A549 (cell line): ENCODE results near the gene IGF2R. TPM values are rescaled to one million over a fixed set of nuclear protein-coding genes. Genes with fewer than 3 reads are reported as not detected.

Experiments
- ATAC-seq, 2 experiments: fragments of 200-7000 bp in 1 of 2; fragments of >200 bp in 1 of 2; cut with Nextera tagmentation in 1 of 2; cut with Tn5 transposase in 1 of 2; 3 replicates each; pipeline versions ENCODE4 v1.8.0 to v1.9.1; 2018 to 2020; ENCODE audit warnings: mild to moderate bottlenecking in 1 of 2, moderate library complexity in 1 of 2
- CTCF ChIA-PET: fragments of 300-600 bp; sonication (Branson Sonifier 250); formaldehyde crosslinking; extraction: SDS; loops from one replicate; lab custom pipeline; 2021; ENCODE audit warnings: antibody characterized with exemption, inconsistent platforms; lab: Yijun Ruan, JAX
- POLR2A ChIA-PET: fragments of 350-600 bp; formaldehyde crosslinking; extraction: SDS; loops from one replicate; lab custom pipeline; 2021; ENCODE audit warnings: antibody characterized with exemption, inconsistent platforms; lab: Yijun Ruan, JAX
- DNase-seq, 2 experiments: peaks; one replicate each; pipeline versions ENCODE4 v3.0.0 to v3.0.0-alpha.2; 2011 to 2016; ENCODE audit warnings: low read depth in 1 of 2, low spot score in 1 of 2
- FAIRE-seq: peaks from 2 replicates; lab custom pipeline; 2011; peaks lifted over from hg19 to GRCh38; lab: Jason Lieb, UNC
- H3K27ac ChIP-seq, 2 experiments: fragments of >200 bp; sonication (Bioruptor Twin); formaldehyde crosslinking; 3 replicates each; pipeline ENCODE4 v1.5.1; 2016 to 2017
- H3K4me1 ChIP-seq: fragments of >200 bp; sonication (Bioruptor Twin); formaldehyde crosslinking; 3 replicates; pipeline ENCODE4 v1.6.1; 2016
- H3K4me2 ChIP-seq: fragments of >200 bp; sonication (Bioruptor Twin); formaldehyde crosslinking; 3 replicates; pipeline ENCODE4 v1.6.1; 2016
- H3K4me3 ChIP-seq: fragments of >200 bp; sonication (Bioruptor Twin); formaldehyde crosslinking; 3 replicates; pipeline ENCODE4 v1.5.1; 2016
- H3K9me3 ChIP-seq: fragments of >200 bp; sonication (Bioruptor Twin); formaldehyde crosslinking; 3 replicates; pipeline ENCODE4 v1.6.1; 2016
- BHLHE40 ChIP-seq: IDR thresholded peaks from 2 replicates; pipeline ENCODE4 v1.6.1; 2012; ENCODE audit warnings: low read depth, low read length, inconsistent platforms
- CBX8 ChIP-seq: fragments of 200-600 bp; sonication (generic); IDR thresholded peaks from 2 replicates; pipeline ENCODE4 v1.6.1; 2016
- CEBPB ChIP-seq, 2 experiments: fragments of >200 bp in 1 of 2; sonication (Bioruptor Twin) in 1 of 2; formaldehyde crosslinking in 1 of 2; IDR thresholded peaks; 2 replicates each; pipeline ENCODE4 v1.6.1; 2012 to 2016
- CHD2 ChIP-seq: fragments of 150-350 bp; IDR thresholded peaks from 2 replicates; pipeline ENCODE4 v1.6.1; 2014; ENCODE audit warnings: low read length; ENCODE audit not compliant: partially characterized antibody
- E2F6 ChIP-seq: IDR thresholded peaks from 2 replicates; pipeline ENCODE4 v1.6.1; 2012; ENCODE audit warnings: low read depth, borderline replicate concordance
- EHF ChIP-seq: fragments of 250-450 bp; sonication (Bioruptor Pico); IDR thresholded peaks from 2 replicates; pipeline ENCODE4 v1.5.0; 2020; ENCODE audit warnings: mild to moderate bottlenecking
- EP300 ChIP-seq, 2 experiments: fragments of >200 bp; sonication (Bioruptor Twin); formaldehyde crosslinking; IDR thresholded peaks; 2 replicates in 1 of 2; 3 replicates in 1 of 2; pipeline ENCODE4 v1.6.1; 2016 to 2017
- FOSB ChIP-seq: fragments of 250-450 bp; sonication (Bioruptor Pico); IDR thresholded peaks from 2 replicates; pipeline ENCODE4 v1.5.0; 2020; ENCODE audit warnings: mild to moderate bottlenecking, moderate library complexity
- FOSL2 ChIP-seq, 2 experiments: fragments of 450-650 bp in 1 of 2; fragments of >200 bp in 1 of 2; sonication (Bioruptor Twin) in 1 of 2; formaldehyde crosslinking; IDR thresholded peaks; 2 replicates each; pipeline versions ENCODE4 v1.5.0 to v1.6.1; 2016 to 2020; ENCODE audit warnings: mild to moderate bottlenecking in 1 of 2, moderate library complexity in 1 of 2
- HDAC2 ChIP-seq: fragments of 200-600 bp; sonication (generic); IDR thresholded peaks from 2 replicates; pipeline ENCODE4 v1.6.1; 2016
- HEYL ChIP-seq: fragments of 250-450 bp; sonication (Bioruptor Pico); IDR thresholded peaks from 2 replicates; pipeline ENCODE4 v1.8.0; 2021; ENCODE audit warnings: mild to moderate bottlenecking, moderate library complexity
- HOXA7 ChIP-seq: fragments of 250-450 bp; sonication (Bioruptor Pico); IDR thresholded peaks from 2 replicates; pipeline ENCODE4 v1.5.0; 2020; ENCODE audit warnings: mild to moderate bottlenecking, moderate library complexity
- HOXB5 ChIP-seq: fragments of 250-450 bp; sonication (Bioruptor Pico); IDR thresholded peaks from 2 replicates; pipeline ENCODE4 v1.5.0; 2020; ENCODE audit warnings: mild to moderate bottlenecking, moderate library complexity
- JUN ChIP-seq, 2 experiments: fragments of >200 bp; sonication (Bioruptor Twin); formaldehyde crosslinking; IDR thresholded peaks; 2 replicates in 1 of 2; 3 replicates in 1 of 2; pipeline ENCODE4 v1.6.1; 2016 to 2017
- JUNB ChIP-seq: fragments of >200 bp; sonication (Bioruptor Twin); formaldehyde crosslinking; IDR thresholded peaks from 2 replicates; pipeline ENCODE4 v1.6.1; 2016
- KDM1A ChIP-seq: fragments of 200-600 bp; sonication (generic); IDR thresholded peaks from 2 replicates; pipeline ENCODE4 v1.6.1; 2016; ENCODE audit warnings: low read depth, mild to moderate bottlenecking
- MAX ChIP-seq: IDR thresholded peaks from 2 replicates; pipeline ENCODE4 v1.6.1; 2012
- MAZ ChIP-seq: fragments of 150-350 bp; IDR thresholded peaks from 2 replicates; pipeline ENCODE4 v1.6.1; 2014; ENCODE audit warnings: antibody characterized with exemption, low read depth, low read length, borderline replicate concordance
- MYC ChIP-seq: IDR thresholded peaks from 2 replicates; pipeline ENCODE4 v1.6.1; 2012; ENCODE audit warnings: mild to moderate bottlenecking, inconsistent platforms, low read length, improper control_type of control experiment, borderline replicate concordance
- NR3C1 ChIP-seq: fragments of >200 bp; sonication (Bioruptor Twin); formaldehyde crosslinking; IDR thresholded peaks from 3 replicates; pipeline ENCODE4 v1.6.1; 2017
- POLR2A ChIP-seq: IDR thresholded peaks from 2 replicates; pipeline ENCODE4 v1.6.1; 2012; ENCODE audit warnings: mild to moderate bottlenecking, low read length
- RARB ChIP-seq: fragments of 250-450 bp; sonication (Bioruptor Pico); IDR thresholded peaks from 2 replicates; pipeline ENCODE4 v1.8.0; 2021; ENCODE audit warnings: mild to moderate bottlenecking, moderate library complexity
- RCOR1 ChIP-seq: fragments of 150-350 bp; IDR thresholded peaks from 2 replicates; pipeline ENCODE4 v1.6.1; 2014; ENCODE audit warnings: antibody characterized with exemption, low read length, low read depth
- REST ChIP-seq: fragments of 200-600 bp; sonication (generic); IDR thresholded peaks from 2 replicates; pipeline ENCODE4 v1.6.1; 2016; ENCODE audit warnings: antibody characterized with exemption, mild to moderate bottlenecking, moderate library complexity
- RFX5 ChIP-seq: fragments of 450-650 bp; IDR thresholded peaks from 2 replicates; pipeline ENCODE4 v1.7.1; 2014; ENCODE audit warnings: antibody characterized with exemption, mild to moderate bottlenecking, moderate library complexity
- SREBF2 ChIP-seq: fragments of 450-650 bp; IDR thresholded peaks from 2 replicates; pipeline ENCODE4 v1.6.1; 2014; ENCODE audit warnings: mild to moderate bottlenecking, moderate library complexity
- TP53 ChIP-seq: fragments of 250-450 bp; sonication (Bioruptor Pico); IDR thresholded peaks from 2 replicates; pipeline ENCODE4 v1.5.0; 2021; ENCODE audit warnings: mild to moderate bottlenecking, moderate library complexity
- ZC3H11A ChIP-seq: fragments of 450-650 bp; IDR thresholded peaks from 2 replicates; pipeline ENCODE4 v1.6.1; 2014; ENCODE audit warnings: antibody characterized with exemption, mild to moderate bottlenecking
- ZFP36 ChIP-seq: fragments of 450-650 bp; IDR thresholded peaks from 2 replicates; pipeline ENCODE4 v1.6.1; 2014; ENCODE audit warnings: borderline replicate concordance; ENCODE audit not compliant: partially characterized antibody
- ZNF302 ChIP-seq: fragments of 250-450 bp; sonication (Bioruptor Pico); IDR thresholded peaks from 2 replicates; pipeline ENCODE4 v1.9.0; 2021; ENCODE audit warnings: inconsistent platforms, mild to moderate bottlenecking, moderate library complexity
- ZSCAN20 ChIP-seq: fragments of 250-450 bp; sonication (Bioruptor Pico); IDR thresholded peaks from 2 replicates; pipeline ENCODE4 v1.8.0; 2022; ENCODE audit warnings: mild to moderate bottlenecking, moderate library complexity
- WGBS: methylation state at CpG from one replicate; pipeline ENCODE4 v1.1.6; 2017; ENCODE audit errors: missing lambda C conversion rate; 5-methylcytosine and 5-hydroxymethylcytosine counted together
- polyA plus RNA-seq, 4 experiments: library from polyadenylated mRNA; depleted of rRNA in 3 of 4; stranded (reverse); fragments of >200 nt; fragmentation: RNase III in 1 of 4; extraction: RNeasy Plus Mini Kit Qiagen cat#74134 plus additional on column Dnase treatment in 1 of 4; gene quantifications; 2 replicates in 3 of 4; 3 replicates in 1 of 4; pipeline ENCODE4 v1.2.3, GENCODE V29; 2011 to 2017

Gene IGF2R
- polyA plus RNA-seq, 2 of the 4 experiments (the other 2 are of a cell fraction): 17.6 to 24.9 TPM

GRCh38 chr6:160036790-160037206 is 67.9 kb downstream of the IGF2R start:
- no peak for ATAC-seq

GRCh38 chr6:160038479-160038878 is 69.6 kb downstream of the IGF2R start:
- CTCF ChIA-PET: no interaction called here
- 84% methylated on average over 8 of the region's 8 CpGs for WGBS
- H3K4me1 ChIP-seq: peaks cover 20% of the 10 kb centered on the region
- TF ChIP-seq HOXB5: no peak
- no peak for TF ChIP-seq EHF (CRISPR knock-in tag)
- no peak for TF ChIP-seq JUNB
- TF ChIP-seq HDAC2: no peak
- TF ChIP-seq MAZ: no peak
- TF ChIP-seq CHD2: no peak
- no peak for TF ChIP-seq ZNF302
- TF ChIP-seq REST: no peak
- TF ChIP-seq FOSL2 (IDR thresholded peaks at IDR 0.05): no peak
- no peak for TF ChIP-seq FOSL2 (CRISPR knock-in tag; IDR thresholded peaks at IDR 0.05)
- TF ChIP-seq, all 56 proteins: peak for 0
- Histone ChIP-seq H3K4me3 (no peak overlapping the region), H3K9me3 (no peaks in the 10 kb centered on the region), H3K27ac (no peak overlapping the region), H3K4me2 (no peak overlapping the region)
- POLR2A ChIA-PET: no interaction called here
- DNase-seq: no peak
- ATAC-seq: no peak
- no peak for FAIRE-seq

More at GRCh38 chr6:160036790-160037206, 67.9 kb downstream of the IGF2R start:
- FAIRE-seq (no peak), DNase-seq (no peak)
- Histone ChIP-seq H3K4me1 (peaks cover 3% of the 10 kb centered on the region; the same call in 2 of the 3 replicates), H3K4me2 (no peak overlapping the region), H3K9me3 (no peaks in the 10 kb centered on the region), H3K27ac (no peak overlapping the region), H3K4me3 (no peak overlapping the region)
- CTCF ChIA-PET: interaction anchor here (0.6 to 1.2 kb wide), 3 partner anchors 40 to 497 kb away, joined by 3 read pairs; no protein-coding TSS in a partner anchor
- no peak for TF ChIP-seq RFX5
- TF ChIP-seq FOSB: no peak
- no peak for TF ChIP-seq ZC3H11A
- TF ChIP-seq JUN (IDR thresholded peaks at IDR 0.05): no peak
- no peak for TF ChIP-seq HOXA7 (CRISPR knock-in tag)
- no peak for TF ChIP-seq CHD2
- no peak for TF ChIP-seq EP300 (IDR thresholded peaks at IDR 0.05)
- no peak for TF ChIP-seq BHLHE40
- no peak for TF ChIP-seq ZFP36
- no peak for TF ChIP-seq NR3C1
- TF ChIP-seq CEBPB (IDR thresholded peaks at IDR 0.05): no peak
- TF ChIP-seq MYC: no peak
- TF ChIP-seq EHF (CRISPR knock-in tag): no peak
- TF ChIP-seq SREBF2: no peak
- no peak for TF ChIP-seq TP53
- no peak for TF ChIP-seq HEYL (CRISPR knock-in tag)
- no peak for TF ChIP-seq POLR2A
- TF ChIP-seq ZSCAN20 (CRISPR knock-in tag): no peak
- POLR2A ChIA-PET: no interaction called here
- 75% methylated on average over 4 of the region's 4 CpGs for whole genome bisulfite sequencing

- no peak overlapping the region for H3K4me3 ChIP-seq
- no peak for DNase-seq
- 96% methylated on average over 4 of the region's 5 CpGs for WGBS
- no peak for FAIRE-seq
- ATAC-seq: no peak
- ChIA-PET POLR2A (no interaction called here), CTCF (no interaction called here)
- peaks cover 22% of the 10 kb centered on the region for H3K4me1 ChIP-seq
- TF ChIP-seq CBX8 (no peak), RCOR1 (no peak), TP53 (no peak), RFX5 (no peak), KDM1A (no peak), MAX (no peak), HEYL (CRISPR knock-in tag) (no peak), BHLHE40 (no peak), JUN (IDR thresholded peaks at IDR 0.05) (no peak), E2F6 (no peak), FOSB (no peak), ZFP36 (no peak), RARB (no peak)
- TF ChIP-seq, all 56 proteins: peak for 0
- H3K9me3 ChIP-seq: no peaks in the 10 kb centered on the region
- H3K27ac ChIP-seq: no peak overlapping the region
- H3K4me2 ChIP-seq: no peak overlapping the region
These were observed 70.6 kb downstream of the IGF2R start for GRCh38 chr6:160039441-160039840.
